OCI-LY1 (cell line): ENCODE measurements around the gene RNF217.

Experiments used
- H2AFZ ChIP-seq: fragments of 200-600 bp; sonication (generic), shearing (Covaris generic); 2 replicates; pipeline ENCODE4 v1.6.0; 2014; ENCODE audit warnings: antibody characterized with exemption, mild to moderate bottlenecking, low read length
- H3F3A ChIP-seq: fragments of 200-600 bp; sonication (generic), shearing (Covaris generic); 2 replicates; pipeline ENCODE4 v1.6.0; 2014; ENCODE audit warnings: mild to moderate bottlenecking, antibody characterized with exemption, low read length, moderate library complexity; ENCODE audit not compliant: insufficient read depth
- H3K27ac ChIP-seq: fragments of 200-600 bp; sonication (generic); 2 replicates; pipeline ENCODE4 v1.5.1; 2014; ENCODE audit warnings: low read length, mixed run types, mild to moderate bottlenecking, low read depth; ENCODE audit not compliant: poor library complexity, severe bottlenecking
- H3K27me3 ChIP-seq: fragments of 200-600 bp; sonication (generic); 2 replicates; pipeline ENCODE4 v1.6.0; 2014; ENCODE audit warnings: antibody characterized with exemption, mild to moderate bottlenecking, low read length, moderate library complexity; ENCODE audit not compliant: insufficient read depth
- H3K36me3 ChIP-seq: fragments of 200-600 bp; sonication (generic); 2 replicates; pipeline ENCODE4 v1.6.1; 2014; ENCODE audit warnings: mild to moderate bottlenecking, antibody characterized with exemption, low read length, moderate library complexity, mixed read lengths; ENCODE audit not compliant: insufficient read depth
- H3K4me1 ChIP-seq: fragments of 200-600 bp; sonication (generic); 2 replicates; pipeline ENCODE4 v1.5.1; 2014; ENCODE audit warnings: mild to moderate bottlenecking, low read length, moderate library complexity; ENCODE audit not compliant: insufficient read depth, severe bottlenecking
- H3K4me2 ChIP-seq: fragments of 200-600 bp; sonication (generic), shearing (Covaris generic); 2 replicates; pipeline ENCODE4 v1.6.1; 2014; ENCODE audit warnings: low read length
- H3K4me3 ChIP-seq: fragments of 200-600 bp; sonication (generic); 2 replicates; pipeline ENCODE4 v1.5.1; 2014; ENCODE audit warnings: low read length, low read depth, mild to moderate bottlenecking, mixed read lengths; ENCODE audit not compliant: poor library complexity, severe bottlenecking
- H3K79me2 ChIP-seq: fragments of 200-600 bp; shearing (Covaris generic); 2 replicates; pipeline ENCODE4 v1.6.1; 2016; ENCODE audit warnings: mixed run types, low read length, mixed read lengths; ENCODE audit not compliant: insufficient read depth
- H3K9ac ChIP-seq: fragments of 200-600 bp; sonication (generic), shearing (Covaris generic); 2 replicates; pipeline ENCODE4 v1.6.1; 2014; ENCODE audit warnings: mild to moderate bottlenecking, low read length, mixed read lengths
- H3K9me2 ChIP-seq: fragments of 200-600 bp; sonication (generic), shearing (Covaris generic); 2 replicates; pipeline ENCODE4 v1.6.1; 2014; ENCODE audit warnings: low read depth, mild to moderate bottlenecking, low read length, mixed read lengths
- H3K9me3 ChIP-seq: fragments of 200-600 bp; shearing (Covaris generic); 2 replicates; pipeline ENCODE4 v1.6.1; 2014; ENCODE audit warnings: low read length, mixed read lengths
- H4K20me1 ChIP-seq: fragments of 200-600 bp; sonication (generic), shearing (Covaris generic); 2 replicates; pipeline ENCODE4 v1.6.0; 2016; ENCODE audit warnings: mild to moderate bottlenecking, low read length; ENCODE audit not compliant: insufficient read depth
- EZH2 ChIP-seq: fragments of 200-600 bp; sonication (generic), shearing (Covaris generic); IDR thresholded peaks from 2 replicates; pipeline ENCODE4 v1.8.0; 2017; ENCODE audit warnings: borderline replicate concordance, mixed run types, mild to moderate bottlenecking, antibody characterized with exemption, low read length, moderate library complexity, mixed read lengths
- TF ChIP-seq, protein P1 (sequence below): fragments of 200-600 bp; sonication (generic), shearing (Covaris generic); IDR thresholded peaks from 2 replicates; pipeline ENCODE4 v1.5.1; 2017; ENCODE audit warnings: mild to moderate bottlenecking, antibody characterized with exemption, low read length, moderate library complexity, mixed read lengths

Gene RNF217

DNA sequence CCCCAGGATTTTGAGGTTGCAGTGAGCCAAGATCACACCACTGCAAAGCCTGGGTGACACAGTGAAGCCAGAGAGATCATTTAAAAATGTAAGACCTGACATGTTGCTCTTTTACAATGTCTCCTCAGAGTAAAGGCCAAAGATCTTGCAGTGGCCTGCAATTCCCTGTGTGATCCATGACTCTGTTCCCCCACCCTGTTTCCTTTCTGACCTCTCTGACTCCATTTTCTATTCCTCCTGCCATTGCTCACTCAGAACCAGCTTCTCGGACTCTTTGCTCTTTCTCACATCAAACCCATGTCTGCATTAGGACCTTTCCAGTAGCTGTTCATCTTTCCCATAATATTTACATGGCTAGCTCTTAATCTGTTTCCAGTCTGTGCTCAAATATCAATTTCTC lies 28.8 kb downstream of the RNF217 start:
- Histone ChIP-seq H3K27ac (no peak overlapping the region), H3K27me3 (no peaks in the 10 kb centered on the region), H3K9me3 (no peaks in the 10 kb centered on the region), H3K4me2 (no peak overlapping the region), H3K4me1 (no peaks in the 10 kb centered on the region), H3K9ac (no peak overlapping the region), H3K9me2 (no peaks in the 10 kb centered on the region), H3K79me2 (no peaks in the 10 kb centered on the region), H4K20me1 (no peaks in the 10 kb centered on the region), H2AFZ (no peak overlapping the region), H3F3A (no peaks in the 10 kb centered on the region), H3K4me3 (no peak overlapping the region), H3K36me3 (no peaks in the 10 kb centered on the region)
- no peak for TF ChIP-seq EZH2
- TF ChIP-seq, protein P1, sequence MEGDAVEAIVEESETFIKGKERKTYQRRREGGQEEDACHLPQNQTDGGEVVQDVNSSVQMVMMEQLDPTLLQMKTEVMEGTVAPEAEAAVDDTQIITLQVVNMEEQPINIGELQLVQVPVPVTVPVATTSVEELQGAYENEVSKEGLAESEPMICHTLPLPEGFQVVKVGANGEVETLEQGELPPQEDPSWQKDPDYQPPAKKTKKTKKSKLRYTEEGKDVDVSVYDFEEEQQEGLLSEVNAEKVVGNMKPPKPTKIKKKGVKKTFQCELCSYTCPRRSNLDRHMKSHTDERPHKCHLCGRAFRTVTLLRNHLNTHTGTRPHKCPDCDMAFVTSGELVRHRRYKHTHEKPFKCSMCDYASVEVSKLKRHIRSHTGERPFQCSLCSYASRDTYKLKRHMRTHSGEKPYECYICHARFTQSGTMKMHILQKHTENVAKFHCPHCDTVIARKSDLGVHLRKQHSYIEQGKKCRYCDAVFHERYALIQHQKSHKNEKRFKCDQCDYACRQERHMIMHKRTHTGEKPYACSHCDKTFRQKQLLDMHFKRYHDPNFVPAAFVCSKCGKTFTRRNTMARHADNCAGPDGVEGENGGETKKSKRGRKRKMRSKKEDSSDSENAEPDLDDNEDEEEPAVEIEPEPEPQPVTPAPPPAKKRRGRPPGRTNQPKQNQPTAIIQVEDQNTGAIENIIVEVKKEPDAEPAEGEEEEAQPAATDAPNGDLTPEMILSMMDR: no peak

DNA sequence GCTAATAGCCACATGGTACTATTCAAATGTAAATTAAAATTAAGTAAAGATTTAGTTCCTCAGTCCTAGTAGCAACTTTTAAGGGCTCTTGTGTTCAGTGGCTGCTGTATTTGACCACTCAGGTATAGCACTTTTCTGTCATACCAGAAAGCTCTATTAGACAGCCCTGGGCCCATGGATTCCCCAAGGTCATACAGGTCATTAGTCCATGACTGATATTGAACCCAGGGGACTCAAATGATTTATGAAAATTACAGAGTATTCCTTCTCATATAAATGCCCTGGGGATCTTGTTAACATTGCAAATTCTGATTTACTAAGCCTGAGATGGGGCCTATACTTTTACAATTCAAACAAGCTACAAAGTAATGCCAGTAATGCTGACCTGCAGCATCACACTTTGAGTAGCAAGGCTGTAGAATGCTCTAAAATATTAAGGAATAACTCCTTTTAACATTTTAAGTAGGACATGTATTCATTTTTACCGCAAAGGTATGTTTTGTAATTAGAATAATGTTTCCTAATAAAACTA lies 29.6 kb downstream of the RNF217 start:
- TF ChIP-seq, protein P1: no peak
- no peak for TF ChIP-seq EZH2
- Histone ChIP-seq H4K20me1 (no peaks in the 10 kb centered on the region), H2AFZ (no peak overlapping the region), H3K4me2 (no peak overlapping the region), H3K9ac (no peak overlapping the region), H3K4me3 (no peak overlapping the region), H3K36me3 (no peaks in the 10 kb centered on the region), H3K9me3 (no peaks in the 10 kb centered on the region), H3F3A (no peaks in the 10 kb centered on the region), H3K79me2 (no peaks in the 10 kb centered on the region), H3K4me1 (no peaks in the 10 kb centered on the region), H3K9me2 (no peaks in the 10 kb centered on the region), H3K27me3 (no peaks in the 10 kb centered on the region), H3K27ac (no peak overlapping the region)

DNA sequence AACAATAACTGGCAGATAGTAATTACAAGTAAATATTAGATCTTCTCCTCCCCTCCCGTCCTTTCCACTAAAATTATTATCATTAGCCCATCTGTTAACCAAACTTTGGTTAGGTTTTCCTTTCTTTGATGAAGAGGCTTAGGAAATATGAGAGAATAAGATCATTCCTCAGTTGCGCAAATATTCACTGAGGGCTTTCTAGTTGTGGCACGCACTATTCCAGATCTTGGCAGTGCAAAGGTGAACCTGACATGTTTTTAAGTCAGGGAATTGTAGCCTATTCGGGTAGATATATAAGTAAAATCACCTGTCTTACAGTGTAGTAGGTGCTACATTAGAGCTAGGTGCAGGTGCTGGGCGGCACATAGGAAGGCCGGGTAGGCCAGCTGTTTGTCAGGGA lies 31.1 kb downstream of the RNF217 start:
- Histone ChIP-seq H4K20me1 (no peaks in the 10 kb centered on the region), H3K4me3 (no peak overlapping the region), H3K79me2 (no peaks in the 10 kb centered on the region), H3K27me3 (0 out of 2 replicates have a peak, but pooled peaks cover 5% of the 10 kb centered on the region), H3K4me2 (no peak overlapping the region), H3K9ac (no peak overlapping the region), H2AFZ (no peak overlapping the region), H3K9me2 (no peaks in the 10 kb centered on the region), H3K9me3 (no peaks in the 10 kb centered on the region), H3K4me1 (no peaks in the 10 kb centered on the region), H3K36me3 (no peaks in the 10 kb centered on the region), H3F3A (no peaks in the 10 kb centered on the region), H3K27ac (no peak overlapping the region)
- no peak for TF ChIP-seq EZH2
- TF ChIP-seq, protein P1: no peak
